ENCODE results near the gene SAMD10. TPM values are rescaled to one million over a fixed set of nuclear protein-coding genes. Genes with fewer than 3 reads are reported as not detected.
A peak's percentile ranks its signal among the peaks of the same experiment; 100 is the strongest.

SAMD10 gene
- total RNA-seq, 1 donor from 2014 or later: 5.4 TPM

DNA sequence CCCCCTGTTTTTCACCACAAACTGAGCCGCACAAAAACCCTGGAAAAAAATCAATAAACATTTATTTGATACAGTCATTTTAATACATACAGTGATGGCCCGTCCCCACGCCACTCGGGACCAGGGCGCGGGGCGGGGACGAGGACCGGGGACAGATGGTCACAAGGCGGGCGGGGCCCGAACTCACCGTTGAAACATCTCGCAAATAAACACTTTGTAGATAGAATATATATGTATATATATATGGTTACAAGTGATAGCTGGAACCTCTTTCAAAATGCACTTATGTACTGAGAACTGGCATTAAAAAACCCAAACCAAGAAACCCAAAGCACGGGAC lies 22.8 kb downstream of the SAMD10 start:
- no peak for DNase-seq (ENCODE audit: low read depth)

DNA sequence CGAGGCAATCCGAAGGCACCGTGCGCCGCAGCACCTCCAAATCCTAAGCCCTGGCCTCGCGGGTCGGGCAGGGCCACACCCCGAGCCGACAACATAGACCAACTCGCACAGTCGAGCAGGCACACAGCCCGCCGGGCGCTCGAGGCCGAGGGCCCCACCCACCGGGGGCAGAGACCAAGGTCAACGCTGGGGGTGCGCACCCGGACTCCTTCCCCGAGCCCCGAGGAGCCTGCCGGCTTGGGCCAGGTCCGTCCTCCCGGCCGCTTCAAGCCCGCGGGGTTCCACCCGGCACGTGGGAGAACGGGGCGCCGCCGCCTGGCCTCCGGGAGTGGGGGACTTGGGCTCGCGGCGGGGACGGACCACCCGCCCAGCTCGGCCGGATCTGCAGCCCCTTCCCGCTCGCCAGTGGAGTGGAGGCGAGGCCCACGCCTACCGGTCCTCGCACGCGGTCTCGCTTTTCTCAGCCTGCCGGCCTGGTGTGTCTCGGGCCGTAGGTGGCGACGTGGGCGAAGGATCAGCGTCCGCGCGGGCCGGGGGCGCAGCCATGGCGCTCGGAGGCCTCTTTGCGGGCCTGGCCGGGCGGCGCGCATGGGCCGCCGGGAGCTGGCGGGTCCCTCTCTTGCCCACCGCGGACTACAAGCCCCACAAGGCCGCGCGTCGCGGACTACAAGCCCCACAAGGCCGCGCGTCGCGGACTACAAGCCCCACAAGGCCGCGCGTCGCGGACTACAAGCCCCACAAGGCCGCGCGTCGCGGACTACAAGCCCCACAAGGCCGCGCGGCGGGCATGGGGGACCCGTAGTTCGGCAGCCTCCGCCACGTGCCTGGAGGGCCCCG lies 23.4 kb downstream of the SAMD10 start, which contains the start of gene UCKL1:
TSS of gene UCKL1 (minus strand) at position 590 of the 837 bp plus-strand sequence. CDS start at position 546, 44 bp downstream.
- DNase-seq (ENCODE audit: low read depth): peak; percentile 69

GRCh38 chr20:63955281-63955826 lies 24.1 kb downstream of the SAMD10 start:
- DNase-seq (ENCODE audit: low read depth): peak; percentile 9

GRCh38 chr20:63953764-63954429 lies 25.5 kb downstream of the SAMD10 start:
- DNase-seq (ENCODE audit: low read depth): no peak

- no peak for DNase-seq (ENCODE audit: low read depth)
Measured at GRCh38 chr20:63952769-63953168, 26.7 kb downstream of the SAMD10 start.

GRCh38 chr20:63952210-63952535 lies 27.3 kb downstream of the SAMD10 start:
- no peak for DNase-seq (ENCODE audit: low read depth)

- DNase-seq (ENCODE audit: low read depth): no peak
Measured at GRCh38 chr20:63951398-63952209, 27.8 kb downstream of the SAMD10 start.

DNA sequence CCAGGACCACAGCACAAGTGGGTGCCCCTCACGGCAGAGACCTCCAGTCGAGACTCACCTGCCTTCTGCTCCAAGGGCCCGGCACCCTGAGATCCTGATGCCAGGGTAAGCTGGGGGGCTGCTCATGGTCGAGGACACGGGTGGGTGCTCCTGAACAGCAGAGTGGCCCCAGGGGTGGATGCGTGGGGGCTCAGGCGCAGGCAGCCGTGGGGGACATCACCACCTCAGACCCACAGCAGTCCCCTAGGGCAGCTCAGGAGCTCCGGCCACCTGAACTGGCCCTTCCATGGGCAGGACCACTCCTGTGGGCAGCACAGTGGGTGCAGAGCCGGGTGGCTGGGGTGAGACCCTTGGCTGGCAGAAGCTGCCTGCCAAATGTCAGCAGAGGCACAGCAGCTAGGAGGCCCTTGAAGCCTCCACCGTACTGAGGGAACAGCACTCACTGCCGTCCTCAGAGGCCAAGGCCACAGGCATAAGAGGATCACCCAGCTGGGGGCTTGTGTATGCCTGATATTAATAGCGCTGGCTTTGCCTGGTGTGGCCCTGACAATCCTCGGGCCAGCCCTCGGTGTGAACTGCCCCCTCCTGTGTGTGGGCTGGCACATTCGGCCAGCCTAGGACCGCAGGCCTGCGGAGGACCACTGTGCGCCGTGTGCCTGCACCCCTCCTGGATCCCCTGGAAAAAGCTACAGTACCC lies 28.6 kb downstream of the SAMD10 start:
- no peak for DNase-seq (ENCODE audit: low read depth)

DNA sequence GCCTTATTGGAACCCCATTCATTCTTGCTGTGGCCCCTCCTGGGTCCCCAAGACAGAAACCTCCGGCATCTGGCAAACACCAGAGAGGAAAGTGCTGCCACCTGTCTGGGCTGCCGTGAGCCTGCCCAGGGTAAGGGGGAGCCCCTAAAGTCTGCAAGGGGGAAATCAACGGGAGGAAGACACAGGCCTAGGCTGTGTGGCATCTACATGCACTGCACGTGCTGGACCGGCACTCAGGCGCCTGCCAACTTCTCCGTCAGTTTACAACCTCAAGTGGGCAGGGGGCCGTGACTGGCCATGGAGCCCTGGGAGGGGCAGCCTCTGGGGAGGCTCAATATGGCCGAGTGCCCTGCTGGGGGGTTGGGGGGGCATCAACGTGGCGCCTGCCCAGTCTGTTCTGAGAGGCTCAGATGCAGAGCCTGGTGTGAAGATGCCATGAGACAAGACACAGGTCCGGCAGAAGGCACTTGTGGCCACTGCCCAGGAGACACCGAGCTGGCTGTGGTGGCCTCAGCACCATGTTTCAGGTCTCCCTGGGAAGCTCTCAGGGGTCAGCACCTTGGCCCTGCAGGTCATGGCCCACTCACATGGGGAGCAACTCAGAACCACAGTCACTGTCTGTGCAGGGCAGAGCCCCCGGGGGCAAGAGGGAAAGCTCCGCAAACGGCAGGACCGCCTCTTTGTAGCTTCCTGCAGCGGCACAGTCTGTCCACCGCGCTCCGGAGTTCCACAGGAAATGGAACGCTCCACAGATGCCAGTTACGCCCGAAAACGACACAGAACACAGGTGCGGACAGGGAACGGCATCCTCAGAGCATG lies 31.6 kb downstream of the SAMD10 start:
- no peak for DNase-seq (ENCODE audit: low read depth)

DNA sequence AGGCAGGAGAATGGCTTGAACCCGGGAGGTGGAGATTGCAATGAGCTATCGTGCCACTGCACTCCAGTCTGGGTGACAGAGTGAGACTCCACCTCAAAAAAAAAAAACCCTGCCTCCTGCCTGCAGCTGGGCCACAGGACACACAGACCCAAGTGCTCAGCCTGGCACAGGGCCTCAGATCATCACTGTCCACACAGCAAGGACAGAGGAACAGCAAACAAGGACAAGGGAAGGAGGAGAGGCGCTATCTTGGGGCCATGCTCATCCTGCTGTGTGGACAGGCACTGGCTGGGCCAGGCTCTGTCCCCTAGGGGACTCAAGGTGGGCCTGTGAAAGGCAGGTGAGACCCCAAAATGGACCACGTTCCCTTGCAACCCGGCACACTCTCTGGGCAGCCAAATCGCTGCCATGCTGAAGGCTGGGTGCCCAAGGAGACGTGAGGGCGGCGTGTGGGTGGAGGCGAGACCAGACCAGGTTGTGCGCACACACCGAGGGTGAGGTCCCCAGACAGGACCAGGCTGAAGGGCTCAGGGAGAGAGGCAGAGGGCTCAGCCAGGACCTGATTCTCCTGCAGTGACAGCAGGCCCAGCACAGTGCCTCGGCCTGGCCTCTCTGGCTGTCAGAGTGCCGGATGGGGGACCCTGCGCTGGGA lies 32.3 kb downstream of the SAMD10 start:
- DNase-seq (ENCODE audit: low read depth): no peak

DNA sequence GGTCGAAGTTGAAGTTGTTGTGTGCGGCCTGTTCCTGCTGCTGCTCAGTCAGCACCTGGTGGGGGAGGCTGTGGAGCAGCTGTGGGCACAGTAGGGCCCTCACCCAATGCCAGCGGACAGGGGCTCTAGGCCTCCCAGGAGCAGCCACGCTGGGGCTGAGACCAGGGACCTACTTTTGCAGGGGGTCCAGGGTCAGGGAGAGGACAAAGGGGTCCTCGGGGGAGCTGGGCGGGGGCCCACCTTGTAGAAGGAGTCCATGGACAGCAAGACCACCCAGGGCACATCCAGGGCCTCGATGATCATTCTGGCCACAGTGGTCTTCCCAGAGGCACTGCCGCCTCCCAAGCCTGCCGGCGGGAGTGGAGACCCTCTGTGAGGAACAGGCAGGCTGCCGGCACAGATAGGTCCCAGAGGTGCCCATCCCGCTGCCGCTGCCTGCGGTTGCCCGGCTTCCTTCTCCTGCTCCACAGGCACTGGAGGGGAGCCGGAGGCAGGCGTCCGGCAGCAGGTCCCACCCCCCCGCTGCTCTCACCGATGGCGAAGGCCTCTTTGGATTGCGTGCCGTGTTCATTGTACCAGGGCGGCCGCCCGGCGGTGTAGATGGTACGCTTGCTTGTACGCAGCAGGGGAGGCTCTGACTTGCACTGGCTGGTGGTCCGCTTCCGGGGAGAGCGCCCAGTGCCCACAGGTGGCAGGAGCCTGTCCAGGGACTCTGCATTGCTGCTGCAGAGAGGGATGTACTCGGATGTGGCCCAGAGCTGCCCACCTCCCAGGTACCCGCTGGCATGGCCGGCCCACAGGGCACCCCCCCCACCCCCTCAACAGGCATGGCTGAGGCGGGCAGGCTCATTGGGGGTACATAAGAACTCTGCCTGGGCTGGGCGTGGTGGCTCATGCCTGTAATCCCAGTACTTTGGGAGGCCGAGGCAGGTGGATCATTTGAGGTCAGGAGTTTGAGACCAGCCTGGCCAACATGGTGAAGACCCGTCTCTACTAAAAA lies 33.2 kb downstream of the SAMD10 start:
- DNase-seq (ENCODE audit: low read depth): no peak

GRCh38 chr20:63945031-63945658 lies 34.3 kb downstream of the SAMD10 start:
- no peak for DNase-seq (ENCODE audit: low read depth)

DNA sequence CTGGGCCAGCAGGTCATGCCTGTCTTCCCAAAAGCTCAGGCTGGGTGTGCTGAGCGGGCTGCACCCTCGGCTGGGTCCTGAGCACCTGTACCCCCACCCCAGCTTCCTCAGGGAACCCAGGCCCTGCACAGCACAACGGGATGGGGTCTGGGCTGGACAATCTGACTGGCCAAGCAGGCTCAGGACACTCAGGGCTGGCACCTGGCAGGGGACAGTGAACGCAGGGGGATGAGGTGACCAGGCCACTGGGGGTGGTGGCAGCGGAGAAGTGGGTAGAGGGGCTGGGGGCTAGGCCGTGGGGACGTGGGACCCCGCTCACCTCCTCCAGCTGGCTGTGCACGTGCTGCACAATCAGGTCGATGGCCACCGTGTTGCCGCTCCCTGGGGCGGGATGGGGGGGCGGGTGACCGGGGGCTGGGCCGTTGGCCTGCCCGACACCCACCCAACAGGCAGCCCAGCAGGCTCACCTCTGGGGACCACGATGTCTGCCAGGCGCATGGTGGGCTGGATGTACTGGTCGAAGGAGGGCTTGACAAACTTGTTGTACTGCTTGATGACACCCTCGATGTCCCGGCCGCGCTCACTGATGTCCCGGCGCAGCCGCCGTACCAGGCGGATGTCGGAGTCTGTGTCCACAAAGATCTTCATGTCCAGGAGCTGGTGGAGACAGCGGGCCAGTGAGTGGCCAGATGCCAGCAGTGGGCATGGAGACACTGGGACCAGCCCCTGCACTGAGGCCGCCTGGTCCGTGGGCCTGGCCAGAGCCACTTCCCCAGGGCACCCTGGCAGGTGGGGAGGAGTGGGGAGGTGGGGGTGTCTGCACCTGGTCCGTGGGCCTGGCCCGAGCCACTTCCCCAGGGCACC lies 35.1 kb downstream of the SAMD10 start:
- DNase-seq (ENCODE audit: low read depth): no peak

GRCh38 chr20:63943808-63944077 lies 35.7 kb downstream of the SAMD10 start:
- DNase-seq (ENCODE audit: low read depth): no peak

- DNase-seq (ENCODE audit: low read depth): no peak
Measured at GRCh38 chr20:63942969-63943807, 36.3 kb downstream of the SAMD10 start.

DNA sequence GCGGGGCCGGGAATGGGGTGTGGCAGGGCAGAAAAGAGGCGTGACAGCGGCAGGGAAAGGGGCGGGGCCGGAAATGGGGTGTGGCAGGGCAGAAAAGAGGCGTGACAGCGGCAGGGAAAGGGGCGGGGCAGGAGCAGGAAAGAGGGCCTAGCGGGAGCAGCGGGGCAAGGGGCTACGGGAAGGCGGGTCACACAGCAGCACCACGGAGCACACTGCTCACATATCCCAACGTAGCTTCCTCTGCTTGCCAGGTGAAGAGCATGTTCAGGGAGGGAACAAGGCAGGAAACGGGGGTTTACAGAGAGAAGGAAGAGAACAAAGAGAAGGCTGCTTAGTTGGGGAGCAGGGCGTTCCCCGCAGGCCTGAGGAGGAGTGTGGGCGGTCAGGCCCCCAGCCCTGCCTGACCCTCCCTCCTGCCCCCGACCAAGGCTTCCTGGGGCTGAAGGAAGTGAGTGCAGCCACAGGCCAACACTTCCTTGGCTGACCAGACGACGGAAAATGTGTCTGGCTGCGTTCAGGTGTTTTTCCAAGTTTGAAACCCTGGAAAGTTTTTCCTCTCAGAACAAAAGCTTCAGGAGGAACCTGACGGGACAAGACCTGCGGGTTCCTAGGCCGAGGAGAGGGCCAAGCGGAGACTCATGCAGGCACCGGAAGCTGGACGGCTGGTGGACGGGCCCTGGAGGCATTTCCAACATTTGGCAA lies 37.0 kb downstream of the SAMD10 start:
- no peak for DNase-seq (ENCODE audit: low read depth)
